HG02763 (cell line): ENCODE results near the gene CACNG6.

Source experiments
- ATAC-seq: cut with Tn5 transposase; IDR thresholded peaks from one replicate; pipeline ENCODE4 v1.9.1; 2021; ENCODE audit warnings: mild to moderate bottlenecking, moderate library complexity; ENCODE audit not compliant: unreplicated experiment

Gene CACNG6

DNA sequence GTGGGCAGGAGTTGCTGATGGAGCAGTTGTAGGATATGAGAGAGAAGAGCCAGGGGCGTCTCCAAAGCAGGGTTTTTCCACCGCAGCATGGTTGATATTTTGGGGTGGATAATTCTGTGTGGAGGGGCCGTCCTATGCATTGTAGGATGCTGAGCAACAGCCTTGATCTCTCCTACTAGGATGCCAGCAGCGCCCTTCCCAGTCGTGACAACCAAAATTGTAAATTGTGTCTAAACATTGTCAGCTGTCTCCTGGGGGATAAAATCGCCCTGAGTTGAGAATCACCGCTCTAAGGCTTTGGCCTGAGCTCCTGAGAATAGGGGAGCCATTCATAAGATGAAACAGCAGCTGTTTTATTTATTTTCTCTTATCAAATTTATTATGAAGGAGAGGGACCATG is 24.5 kb upstream of the CACNG6 start:
- ATAC-seq: no peak

DNA sequence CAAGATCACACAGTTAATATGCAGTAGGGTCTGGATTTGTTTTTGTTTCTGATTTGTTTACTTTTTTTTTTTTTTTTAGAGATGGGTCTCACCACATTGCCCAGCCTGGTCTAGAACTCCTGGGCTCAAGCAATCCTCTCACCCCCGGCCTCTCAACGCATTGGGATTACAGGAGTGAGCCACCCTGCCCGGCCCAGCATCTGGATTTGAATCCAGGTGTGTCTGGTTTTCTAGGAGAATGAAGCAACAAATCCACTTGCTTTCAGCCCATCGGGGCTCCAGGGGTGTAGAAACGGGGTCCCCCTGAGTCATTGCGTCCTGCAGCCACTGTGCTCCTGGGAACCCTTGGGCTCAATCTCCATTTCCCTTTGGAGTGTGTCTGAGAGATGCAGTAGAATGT is 22.1 kb upstream of the CACNG6 start:
- ATAC-seq: no peak

DNA sequence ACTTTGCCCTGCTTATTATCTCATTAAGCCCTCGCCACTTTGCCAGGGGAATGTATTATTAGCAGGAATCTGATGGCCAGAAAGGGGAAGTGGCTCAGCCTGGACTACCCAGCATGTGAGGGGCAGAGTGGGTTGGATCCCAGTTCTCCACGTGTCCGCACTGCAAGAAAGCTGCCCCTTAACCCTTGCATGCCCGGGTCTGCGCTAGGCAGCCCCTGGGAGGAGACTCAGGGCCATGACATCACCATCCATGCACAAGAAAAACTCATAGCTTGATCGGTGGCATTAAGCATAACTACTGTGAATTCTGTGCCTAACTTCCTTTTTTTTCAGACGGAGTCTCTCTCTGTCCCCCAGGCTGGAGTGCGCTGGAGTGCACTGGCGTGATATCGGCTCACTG is 19.8 kb upstream of the CACNG6 start:
- no peak for ATAC-seq

DNA sequence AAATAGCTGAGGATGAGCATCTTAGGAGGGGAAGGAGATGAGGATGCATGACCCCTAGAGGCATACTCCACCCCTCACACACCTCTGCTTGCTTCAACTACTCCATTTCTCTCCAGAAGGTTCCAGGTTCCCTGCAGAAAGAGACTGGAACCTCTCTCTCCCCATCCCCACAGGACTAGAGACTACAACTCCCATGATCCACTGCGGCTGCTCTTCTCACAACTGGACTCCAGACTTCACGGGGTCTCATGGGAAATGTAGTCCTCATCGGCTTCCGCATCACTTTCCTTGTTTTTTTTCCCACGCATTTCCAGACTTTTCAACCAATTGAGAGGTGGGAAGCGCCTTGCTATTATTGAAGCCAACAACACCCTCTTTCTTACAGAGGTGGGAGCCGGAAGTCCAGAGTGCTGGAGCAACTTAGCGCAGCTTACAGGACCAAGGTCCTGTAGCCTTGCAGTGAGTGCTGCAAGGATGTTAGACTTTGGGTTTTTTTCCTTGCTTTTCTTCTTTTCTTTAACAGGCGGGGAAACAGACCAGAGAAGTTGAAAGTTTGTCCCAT is 13.9 kb upstream of the CACNG6 start:
- no peak for ATAC-seq

DNA sequence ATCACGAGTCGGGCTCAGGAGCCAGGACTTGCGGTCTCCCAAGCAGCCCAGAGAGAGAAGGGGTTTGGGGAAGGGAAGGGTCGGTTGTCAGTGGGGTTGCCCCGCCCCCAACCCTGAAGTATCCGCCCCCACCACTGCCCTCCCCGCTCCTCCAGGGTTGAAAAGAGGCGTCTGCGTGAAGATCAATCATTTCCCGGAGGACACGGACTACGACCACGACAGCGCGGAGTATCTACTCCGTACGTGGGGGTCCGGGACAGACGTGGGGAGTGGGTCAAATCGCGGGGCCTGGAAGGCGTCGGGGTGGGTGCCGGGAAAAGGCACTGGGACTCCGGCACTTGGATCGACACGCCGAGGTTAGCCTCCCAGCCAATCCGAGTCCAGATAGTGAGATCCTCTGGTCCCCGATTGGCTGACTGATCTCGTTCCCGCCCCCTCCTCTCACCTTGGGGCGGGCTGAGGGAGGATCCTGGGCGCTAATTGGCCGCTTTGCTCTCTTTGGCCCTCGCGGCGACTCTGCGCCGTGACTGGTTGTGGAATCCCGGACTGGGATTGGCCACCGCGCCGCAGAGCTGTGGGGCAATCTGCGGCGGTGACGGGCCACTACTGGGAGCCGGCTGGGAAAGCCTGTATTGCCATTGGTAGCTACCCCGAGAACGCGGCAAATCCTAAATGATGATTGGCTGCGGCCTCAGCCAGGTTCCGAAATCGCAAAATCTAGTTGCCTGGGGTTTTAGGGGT is 13.3 kb upstream of the CACNG6 start:
- no peak for ATAC-seq

DNA sequence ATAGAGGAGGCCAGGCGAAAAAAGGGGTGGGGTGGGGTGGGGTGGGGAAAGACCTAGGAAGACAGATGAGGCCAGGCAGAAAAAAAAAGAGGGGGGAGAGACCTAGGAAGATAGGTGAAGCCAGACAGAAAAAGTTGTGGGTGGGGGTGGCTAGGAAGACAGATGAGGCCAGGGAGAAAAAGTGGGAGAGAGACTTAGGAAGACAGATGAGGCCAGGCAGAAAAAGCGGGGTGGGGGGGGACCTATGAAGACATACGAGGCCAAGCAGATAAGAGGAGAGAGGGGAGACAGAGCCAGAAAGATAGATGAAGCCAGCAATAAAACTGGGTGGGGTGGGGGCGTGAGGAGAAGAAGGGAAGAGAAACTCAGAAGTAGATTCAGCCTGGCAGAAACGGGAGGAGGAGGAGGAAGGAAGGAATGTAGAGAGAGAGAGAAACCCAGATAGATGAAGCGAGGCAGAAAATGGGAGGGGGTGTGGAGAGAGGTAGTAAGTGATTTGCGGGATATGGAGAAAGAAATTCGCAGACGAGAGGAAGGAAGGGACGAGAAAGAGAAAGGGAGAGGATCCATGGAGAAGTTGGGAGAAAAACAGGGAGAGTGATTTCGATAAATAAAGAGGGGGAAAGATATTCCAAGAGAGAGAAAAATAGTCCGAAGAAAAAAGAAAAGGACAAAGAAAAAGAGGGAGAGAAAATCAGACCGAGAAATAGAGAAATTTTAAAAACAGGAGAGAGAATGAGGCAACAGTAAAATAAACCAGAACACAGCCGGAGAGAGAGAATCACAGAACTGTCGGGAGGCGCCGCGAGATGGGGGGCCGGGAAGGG is 12.2 kb upstream of the CACNG6 start:
- no peak for ATAC-seq

DNA sequence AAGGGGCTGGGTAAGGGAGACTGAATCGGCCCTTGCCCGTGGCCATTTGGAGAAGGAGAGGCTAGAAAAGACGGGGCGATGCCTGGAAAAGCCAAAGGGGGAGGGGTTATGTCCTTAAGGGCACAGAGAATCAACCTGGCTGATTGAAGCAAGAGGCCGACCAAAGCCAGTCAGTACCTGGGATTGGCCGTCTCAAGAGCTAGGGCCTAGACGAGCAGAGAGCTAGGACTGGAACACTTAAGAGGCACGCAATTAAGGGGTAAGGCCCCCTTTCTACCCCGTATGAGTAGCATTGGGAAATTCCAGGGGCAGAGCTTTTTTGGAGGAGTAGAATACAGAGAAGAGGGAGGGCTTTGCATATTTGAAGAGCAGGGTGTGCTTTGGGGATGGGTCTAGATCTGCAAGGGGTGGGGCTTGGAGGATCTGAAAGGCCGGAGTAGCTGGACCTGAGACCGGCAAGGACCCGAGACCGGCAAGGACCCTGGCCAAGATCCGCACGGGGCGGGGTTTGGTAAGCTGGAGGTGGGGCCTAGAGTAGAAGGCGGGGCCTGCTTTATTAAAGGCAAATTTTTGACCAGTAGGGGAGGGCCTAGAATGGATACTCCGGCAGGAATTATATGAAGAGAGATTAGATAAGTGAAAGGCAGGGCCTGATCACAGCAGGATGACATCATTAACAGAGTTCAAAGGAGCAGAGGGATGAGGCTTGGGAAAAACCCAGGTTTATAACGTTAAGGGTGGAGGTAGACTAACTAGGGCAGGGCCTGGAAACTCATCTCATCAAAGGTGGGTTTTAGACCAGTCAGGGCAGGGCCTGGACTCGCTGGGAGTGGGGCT is 10.7 kb upstream of the CACNG6 start:
- ATAC-seq: no peak

DNA sequence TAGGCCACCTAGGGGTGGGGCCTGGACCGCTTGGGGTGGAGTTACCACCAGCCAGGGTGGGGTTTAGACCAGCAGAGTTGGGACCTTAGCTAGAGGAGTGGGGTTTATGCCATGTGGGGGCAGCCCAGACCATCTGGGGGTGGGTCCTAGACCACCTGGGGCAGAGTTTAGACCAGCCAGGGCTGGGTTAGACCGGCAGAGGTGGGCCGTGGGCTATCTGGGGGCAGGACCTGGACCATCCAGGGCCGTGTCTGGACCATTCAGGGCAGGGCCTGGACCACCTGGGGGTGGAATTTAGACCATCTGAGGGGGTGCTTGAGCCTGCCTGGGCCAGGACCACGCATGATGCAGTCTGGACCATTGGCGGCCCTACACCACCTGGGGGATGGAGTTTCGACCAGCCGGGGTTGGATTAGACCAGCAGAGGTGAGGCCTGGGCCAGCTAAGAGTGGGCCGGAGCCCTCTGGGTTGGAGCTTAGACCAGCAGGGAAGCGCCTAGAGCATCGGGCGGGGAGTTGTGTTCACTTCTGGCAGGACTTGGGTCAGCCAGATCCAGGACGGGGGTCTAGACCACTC is 10.0 kb upstream of the CACNG6 start:
- no peak for ATAC-seq

DNA sequence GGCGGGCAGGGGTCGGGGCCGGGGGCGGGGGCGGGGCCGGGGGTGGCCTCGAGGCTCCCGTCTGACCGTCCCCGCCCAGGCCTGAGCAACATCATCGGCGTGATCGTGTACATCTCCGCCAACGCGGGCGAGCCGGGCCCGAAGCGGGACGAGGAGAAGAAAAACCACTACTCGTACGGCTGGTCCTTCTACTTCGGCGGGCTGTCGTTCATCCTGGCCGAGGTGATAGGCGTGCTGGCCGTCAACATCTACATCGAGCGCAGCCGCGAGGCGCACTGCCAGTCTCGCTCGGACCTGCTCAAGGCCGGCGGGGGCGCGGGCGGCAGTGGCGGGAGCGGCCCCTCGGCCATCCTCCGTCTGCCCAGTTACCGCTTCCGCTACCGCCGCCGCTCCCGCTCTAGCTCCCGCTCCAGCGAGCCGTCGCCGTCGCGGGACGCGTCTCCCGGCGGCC is 9.4 kb upstream of the CACNG6 start:
- no peak for ATAC-seq

DNA sequence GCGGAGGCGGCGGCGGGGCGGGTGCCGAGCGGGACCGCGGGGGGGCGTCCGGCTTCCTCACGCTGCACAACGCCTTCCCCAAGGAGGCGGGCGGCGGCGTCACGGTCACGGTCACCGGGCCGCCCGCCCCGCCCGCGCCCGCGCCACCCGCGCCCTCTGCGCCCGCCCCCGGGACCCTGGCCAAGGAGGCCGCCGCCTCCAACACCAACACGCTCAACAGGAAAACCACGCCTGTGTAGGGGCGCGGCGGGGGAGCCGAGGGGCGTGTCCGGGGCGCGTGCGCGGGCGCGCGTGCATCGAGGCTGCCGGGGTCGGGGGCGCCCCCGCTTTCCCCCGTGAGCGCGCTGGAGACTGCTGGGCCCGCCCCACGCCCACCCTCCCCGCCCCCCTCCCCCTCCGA is 8.8 kb upstream of the CACNG6 start:
- ATAC-seq: no peak

DNA sequence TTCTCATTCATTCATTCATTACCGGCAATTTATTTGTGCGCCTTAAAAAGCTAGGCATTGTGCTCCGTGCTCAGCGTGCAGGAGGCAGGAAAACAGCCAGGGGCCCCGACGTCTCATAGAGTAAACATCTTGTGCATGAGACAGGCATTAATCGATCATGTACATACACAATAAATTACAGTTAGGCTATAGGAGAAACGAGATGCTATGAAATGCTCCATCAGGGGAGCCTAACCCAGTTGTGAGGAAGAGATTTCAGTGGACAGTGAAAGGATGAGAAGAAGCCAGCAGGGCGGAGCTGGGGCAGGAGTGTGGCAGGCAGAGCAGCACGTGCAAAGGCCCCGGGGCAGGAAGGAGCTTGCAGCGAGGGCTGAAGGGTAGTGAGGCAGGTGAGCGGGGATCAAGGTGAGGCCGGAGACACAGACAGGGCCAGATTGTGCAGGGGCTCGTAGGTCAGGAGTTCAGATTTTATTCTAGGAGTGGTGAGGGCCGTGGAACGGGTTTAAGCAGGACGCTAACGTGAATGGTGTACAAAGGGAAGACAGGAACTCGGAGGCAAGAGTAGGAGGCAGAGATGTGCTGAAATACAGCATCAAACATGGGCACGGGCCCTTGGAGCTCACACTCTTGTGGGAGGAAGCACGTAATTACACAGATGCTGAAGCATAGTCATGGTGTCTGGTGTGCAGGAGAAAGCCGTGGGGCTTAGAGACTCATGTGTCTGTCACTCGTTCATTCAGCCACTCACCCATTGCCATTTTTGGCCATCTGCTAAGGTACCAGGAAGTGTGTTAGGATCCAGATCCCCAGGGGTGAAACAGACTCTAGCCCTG is 7.8 kb upstream of the CACNG6 start:
- no peak for ATAC-seq

DNA sequence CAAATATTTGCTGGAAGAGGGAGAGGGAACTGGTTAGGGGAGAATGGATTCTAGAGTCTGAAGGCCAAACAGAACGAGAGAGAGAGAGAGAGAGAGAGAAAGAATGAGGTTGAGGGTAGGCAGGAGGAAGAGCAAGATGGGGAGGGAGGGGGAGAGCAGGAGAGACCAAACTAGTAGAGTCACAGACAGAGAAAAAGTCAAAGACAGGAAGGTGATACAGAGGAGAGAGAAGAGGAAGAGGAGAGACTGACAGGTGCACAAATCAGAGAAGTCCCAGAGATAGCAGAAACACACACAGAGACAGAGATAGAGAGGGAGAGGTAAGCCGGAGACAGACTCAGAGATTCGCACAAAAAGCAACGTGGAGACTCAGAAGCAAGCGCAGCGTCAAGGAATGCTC is 5.6 kb upstream of the CACNG6 start:
- ATAC-seq: no peak

DNA sequence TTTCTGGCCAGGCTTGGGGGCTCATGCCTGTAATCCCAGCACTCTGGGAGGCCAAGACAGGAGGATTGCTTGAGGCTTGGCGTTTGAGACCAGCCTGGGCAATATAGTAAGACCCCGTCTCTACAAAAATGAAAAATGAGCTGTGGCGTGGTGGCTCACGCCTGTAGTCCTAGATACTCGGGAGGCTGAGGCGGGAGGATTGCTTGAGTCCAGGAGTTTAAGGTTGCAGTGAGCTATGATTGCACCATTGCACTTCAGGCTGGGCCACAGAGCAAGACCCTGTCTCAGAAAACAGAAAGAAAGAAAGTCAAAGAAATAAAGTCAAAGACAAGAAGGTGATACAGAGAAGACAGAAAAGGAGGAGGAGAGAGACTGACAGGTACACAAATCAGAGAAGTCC is 2.5 kb upstream of the CACNG6 start:
- no peak for ATAC-seq

DNA sequence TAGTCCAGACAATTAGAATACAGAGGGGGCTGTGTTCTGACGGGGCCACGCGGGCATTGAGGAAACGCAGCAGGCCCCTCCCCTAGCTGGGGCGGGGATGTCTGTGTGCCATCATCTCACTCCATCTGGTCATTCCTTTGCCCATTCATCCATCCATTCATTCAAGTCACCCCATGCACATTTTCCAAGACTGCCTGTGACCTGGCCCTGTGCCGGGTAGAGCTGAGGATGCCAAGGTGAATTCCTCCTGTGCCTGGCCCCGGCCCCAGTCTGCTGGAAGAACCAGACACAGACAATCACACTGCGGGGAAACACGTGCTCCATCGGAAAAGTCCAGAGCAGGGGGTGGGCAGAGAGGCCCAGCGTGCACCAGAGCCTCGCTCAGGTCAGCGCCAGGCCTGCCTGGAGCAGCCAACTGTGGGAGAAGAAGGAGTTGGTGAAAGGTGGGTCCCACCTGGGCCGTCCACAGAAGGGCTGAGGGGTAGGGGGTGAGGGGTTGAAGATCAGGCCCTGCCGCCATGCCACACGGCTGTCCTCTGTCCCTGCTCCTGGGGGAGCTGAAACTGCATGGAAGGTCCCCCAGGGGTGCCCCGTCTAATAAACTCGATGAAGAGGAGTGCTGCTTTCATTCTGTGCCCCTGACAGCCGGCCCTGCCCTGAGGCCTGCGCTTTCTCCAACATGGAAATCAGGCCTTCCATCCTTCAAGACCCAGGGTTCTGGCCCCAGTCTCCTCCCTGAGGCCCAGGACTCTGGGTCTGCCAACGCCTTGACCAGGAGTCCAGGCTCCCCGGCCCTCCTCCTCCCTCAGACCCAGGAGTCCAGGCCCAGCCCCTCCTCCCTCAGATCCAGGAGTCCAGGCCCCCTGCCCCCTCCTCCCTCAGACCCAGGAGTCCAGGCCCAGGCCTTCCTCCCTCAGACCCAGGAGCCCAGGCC is 1.6 kb upstream of the CACNG6 start:
- no peak for ATAC-seq

DNA sequence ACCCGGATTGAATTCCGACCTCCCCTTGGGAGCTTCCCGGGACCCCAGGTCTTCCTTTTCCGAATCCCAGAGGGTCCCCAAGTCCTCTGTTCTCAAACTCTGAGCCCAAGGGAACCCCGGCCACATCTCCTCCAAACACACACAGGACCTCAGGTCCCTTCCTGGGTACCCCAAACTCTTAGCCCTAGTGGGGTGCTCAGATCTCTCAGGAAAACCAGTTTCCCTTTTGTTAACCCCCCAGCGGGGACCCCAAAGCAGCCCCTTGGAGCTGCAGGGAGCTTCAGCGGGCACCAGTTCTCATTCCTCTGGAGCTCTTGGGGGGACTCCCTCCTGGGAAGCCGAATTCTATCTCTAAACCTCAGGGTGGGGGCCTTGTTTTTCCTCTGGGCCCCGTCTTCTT is 774 bp downstream of the CACNG6 start:
- no peak for ATAC-seq

DNA sequence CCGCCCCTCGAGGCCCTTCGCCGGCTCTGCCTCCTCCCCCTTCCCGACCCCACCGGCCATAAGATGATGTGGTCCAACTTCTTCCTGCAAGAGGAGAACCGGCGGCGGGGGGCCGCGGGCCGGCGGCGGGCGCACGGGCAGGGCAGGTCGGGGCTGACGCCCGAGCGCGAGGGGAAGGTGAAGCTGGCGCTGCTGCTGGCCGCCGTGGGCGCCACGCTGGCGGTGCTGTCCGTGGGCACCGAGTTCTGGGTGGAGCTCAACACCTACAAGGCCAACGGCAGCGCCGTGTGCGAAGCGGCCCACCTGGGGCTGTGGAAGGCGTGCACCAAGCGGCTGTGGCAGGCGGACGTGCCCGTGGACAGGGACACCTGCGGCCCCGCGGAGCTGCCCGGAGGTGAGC is 1.4 kb downstream of the CACNG6 start:
- no peak for ATAC-seq

DNA sequence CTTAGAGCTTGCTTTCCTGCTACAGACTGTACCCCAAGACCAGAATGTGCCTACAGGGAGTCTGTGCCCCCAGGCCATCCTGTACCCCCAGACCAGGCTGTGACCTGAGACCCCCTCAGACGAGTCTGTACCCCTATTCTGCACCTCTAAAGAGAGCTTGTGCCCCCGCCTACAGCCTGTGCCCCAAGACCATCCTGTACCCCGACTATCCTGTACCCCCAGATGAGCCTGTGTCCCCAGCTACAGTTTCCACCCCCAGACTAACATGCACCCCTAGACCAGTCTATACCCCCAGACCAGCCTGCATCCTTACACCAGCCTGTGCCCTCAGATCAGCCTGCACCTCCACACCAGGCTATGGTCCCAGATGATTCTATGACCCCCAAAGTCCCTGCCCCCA is 2.0 kb downstream of the CACNG6 start:
- ATAC-seq: no peak

DNA sequence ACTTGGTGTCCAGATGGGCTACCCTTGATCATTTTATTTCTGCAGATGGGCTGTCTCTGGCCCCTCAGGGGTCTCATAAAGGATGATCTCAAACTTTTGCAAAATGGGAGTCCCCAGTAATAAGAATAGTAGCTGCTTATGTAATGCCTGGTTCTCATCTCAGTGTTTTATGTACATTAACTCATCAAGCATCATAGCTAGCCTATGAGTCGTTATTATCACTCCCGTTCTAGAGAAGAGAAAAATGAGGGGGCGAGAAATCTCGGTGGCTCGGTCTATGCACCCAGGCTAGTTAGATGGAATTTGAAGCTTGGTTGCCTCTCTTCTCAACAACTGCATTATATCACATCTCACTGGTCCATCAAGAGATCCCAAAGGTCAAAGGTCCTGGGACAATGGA is 3.4 kb downstream of the CACNG6 start:
- no peak for ATAC-seq

DNA sequence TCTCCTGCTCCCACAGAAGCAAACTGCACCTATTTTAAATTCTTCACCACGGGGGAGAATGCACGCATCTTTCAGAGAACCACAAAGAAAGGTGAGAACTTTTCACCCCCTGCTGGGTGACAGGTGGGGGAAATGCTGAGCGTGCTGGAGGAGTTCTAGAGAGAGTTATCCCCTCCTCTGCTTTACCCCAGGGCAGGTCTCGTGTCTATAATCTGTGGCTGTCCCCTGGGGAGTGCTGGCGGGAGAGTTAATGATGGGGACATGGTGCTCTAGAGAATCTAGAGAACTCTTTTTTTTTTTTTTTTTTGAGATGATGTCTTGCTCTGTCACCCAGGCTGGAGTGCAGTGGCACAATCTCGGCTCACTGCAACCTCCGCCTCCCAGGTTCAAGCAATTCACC is 6.8 kb downstream of the CACNG6 start:
- no peak for ATAC-seq
